ENCODE data around the gene ZNF207.
"Not testable (repeated sequence)": the region's sequence is repeated elsewhere in the genome, so short reads cannot be mapped to it uniquely, and the experiment has no call there.

The ZNF207 gene

DNA sequence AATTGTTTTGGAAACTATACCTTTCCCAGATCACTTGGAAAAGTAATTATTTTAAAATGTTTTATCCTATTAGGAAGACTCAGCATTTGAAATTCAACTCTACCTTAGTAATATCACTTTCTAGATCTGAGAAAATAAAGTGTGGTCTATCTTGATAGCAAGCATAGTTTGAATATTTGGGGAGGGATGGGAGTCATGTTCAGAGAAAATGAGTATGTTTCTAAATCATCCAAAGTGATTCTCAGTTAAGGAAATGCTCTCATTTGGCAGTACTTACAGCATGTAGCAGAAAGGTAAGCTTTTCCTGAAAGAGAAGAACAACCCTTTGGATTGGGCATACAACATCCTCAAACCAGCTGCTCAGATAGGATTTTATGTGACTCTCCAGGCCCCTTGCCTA lies 14.9 kb upstream of the ZNF207 start:
- DNase-seq (ENCODE audit: low read depth in 2 of 2), result no peak

DNA sequence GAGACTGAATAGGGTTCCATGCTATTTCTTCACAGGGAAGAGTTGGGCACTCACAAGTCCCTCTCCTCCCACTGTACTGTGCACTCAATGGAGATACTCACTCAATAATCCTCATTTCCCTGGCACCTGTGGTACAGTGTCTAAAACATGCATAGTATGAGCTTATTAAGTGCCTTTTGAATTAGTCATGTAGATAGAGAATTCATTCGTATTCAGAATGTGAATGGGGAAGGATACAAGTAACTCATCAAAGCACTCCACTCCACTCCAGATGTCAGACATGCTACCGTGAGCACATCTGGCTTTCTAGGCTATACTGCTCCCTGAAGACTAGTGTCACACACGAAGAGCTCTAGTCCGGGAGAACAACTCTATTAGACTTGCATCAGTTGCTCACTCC lies 14.3 kb upstream of the ZNF207 start:
- no peak for DNase-seq (ENCODE audit: low read depth in 2 of 2)

DNA sequence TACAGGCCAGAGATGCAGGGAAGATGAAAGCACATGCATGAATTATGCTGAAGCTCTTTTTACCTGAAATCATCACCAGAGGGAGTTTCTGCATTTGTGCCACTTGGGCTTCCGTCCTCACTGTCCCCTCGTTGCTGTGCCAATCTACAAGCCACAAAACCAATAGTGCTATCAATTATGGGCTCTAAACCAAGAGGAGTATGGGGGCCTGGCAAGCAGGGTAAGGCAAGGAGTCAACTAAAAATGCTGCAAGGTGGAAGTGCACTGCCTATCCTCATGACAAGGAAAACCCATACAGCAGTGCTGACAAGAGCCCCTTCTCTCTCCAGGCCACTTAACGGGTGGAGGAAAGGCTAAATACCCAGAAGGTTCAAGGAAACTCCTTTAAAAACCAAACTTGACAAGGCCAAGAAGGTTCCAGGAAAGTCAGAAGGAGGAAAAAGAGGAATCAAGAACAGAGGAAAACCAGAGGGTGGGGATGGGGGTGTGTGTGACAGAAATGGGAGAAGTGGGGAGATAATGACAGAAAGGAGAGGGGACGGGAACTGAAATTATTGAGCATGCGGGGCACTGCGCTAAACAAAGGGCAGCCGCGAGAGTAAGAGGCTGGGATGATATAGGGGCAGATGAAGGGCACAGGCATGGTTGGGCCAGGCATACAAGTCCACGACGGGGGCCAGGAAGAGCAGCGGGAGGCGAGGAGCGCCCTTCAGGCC lies 8.7 kb upstream of the ZNF207 start:
- peak; percentile 26 to 28 for DNase-seq (ENCODE audit: low read depth in 2 of 2)

DNA sequence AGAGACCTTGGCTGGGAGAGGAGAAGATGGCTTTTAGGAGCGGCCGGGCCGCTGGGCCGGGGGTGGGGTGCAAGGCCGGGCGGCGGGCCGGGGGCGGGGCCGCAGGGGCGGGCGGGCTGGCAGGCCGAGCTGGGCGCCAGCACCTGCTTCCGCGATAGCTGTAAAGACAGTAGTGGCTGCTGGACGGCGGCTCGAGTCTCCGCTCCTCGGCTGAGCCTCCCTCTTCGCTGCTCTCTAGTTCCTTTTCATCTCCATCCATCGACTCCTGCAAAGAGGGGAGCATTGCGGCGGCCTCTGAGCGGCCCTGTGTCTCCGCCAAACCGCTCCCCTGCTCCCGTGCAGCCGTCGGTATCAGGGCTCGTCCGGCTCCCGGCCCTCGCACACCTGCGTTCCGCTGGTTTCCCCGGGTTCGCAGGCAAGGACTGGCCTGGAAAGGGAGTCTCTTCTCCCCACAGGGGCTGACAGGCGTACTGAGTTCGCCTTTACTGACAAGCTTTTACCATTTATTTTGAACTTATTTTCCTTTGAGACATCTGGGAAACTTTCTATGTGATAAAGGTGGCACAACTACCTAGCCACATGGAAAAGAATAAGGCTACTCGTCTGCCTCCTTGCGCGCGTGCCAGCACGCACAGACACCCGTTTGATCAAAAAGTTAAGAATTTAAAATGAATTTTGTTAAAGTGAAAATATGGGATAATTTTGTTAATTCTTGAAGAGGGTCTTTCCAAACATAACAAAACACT lies 7.9 kb upstream of the ZNF207 start, which contains the start of gene C17orf75:
Gene C17orf75, minus strand, starts transcription at position 317 of the 746 bp plus-strand sequence. Its CDS starts 34 bp downstream, at position 283.
- peak; percentile 78 to 83 for DNase-seq (ENCODE audit: low read depth in 2 of 2)

DNA sequence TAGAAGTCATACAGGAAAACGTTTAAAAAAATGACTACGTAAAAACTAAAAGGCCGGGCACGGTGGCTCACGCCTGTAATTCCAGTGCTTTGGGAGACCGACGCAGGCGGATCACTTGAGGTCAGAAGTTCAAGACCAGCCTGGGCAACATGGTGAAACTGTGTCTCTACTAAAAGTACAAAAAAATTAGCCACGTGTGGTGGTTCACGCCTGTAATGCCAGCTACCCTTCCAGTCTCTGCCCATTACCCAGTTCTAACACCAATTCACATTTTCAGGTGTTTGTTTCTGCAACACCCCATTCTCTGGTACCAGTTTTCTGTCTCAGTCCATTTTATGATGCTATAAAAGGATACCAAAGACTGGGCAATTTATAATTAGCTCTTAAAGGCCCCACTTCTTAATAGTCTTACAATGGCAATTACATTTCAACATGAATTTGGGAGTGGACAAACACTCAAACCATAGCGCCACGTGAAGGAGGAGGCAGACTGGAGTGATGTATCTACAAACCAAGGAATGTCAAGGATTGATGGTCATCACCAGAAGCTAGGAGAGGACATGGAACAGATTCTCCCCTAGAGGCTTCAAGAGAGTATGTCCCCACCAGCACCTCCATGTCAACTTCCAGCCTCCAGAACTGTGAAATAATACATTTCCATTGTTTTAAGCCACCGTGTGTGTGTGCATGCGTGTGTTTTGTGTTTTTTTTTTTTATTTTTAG lies 7.2 kb upstream of the ZNF207 start:
- DNase-seq (ENCODE audit: low read depth in 2 of 2), result no peak

DNA sequence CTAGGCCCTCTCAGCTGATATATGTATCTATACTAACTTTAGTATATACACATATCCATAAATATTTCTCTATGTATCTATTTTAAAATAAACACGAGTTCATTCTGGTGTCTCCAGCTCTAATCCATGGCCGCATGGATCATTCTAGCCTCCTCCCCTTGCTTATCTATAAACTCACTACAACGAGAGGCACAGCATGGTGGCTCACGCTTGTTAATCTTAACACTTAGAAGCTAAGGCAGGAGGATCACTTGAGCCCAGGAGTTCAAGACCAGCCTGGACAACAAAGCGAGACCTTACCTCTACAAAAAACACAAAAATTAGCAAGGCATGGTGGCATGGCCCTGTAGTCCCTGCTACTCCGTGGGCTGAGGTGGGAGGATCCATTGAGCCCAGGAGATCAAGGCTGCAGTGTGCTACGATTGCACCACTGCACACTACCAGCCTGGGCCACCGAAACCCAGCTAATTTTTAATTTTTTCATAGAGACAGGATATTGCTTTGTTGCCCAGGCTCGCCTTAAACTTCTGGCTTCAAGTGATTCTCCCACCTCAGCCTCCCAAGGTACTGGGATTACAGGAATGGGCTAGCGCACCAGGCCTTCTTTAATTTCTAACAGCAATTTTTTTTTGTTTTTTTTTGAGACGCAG lies 3.9 kb upstream of the ZNF207 start:
- no peak for DNase-seq (ENCODE audit: low read depth in 2 of 2)

DNA sequence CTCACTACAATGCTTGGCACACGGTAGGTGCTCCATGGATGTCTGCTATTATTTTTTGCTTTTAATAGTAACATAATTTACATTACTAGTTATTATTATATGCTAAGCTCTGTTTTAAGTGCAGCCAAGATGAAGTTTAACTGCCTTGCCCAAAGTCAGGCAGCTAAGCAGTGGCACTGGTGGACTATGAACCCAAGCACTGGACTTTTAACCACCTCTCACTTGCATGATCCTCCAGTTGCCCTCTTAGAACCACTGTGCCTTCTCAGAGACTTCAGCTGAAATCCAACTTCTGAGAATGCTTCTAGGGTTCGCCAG lies 1.5 kb upstream of the ZNF207 start:
- DNase-seq (ENCODE audit: low read depth in 2 of 2), result no peak

DNA sequence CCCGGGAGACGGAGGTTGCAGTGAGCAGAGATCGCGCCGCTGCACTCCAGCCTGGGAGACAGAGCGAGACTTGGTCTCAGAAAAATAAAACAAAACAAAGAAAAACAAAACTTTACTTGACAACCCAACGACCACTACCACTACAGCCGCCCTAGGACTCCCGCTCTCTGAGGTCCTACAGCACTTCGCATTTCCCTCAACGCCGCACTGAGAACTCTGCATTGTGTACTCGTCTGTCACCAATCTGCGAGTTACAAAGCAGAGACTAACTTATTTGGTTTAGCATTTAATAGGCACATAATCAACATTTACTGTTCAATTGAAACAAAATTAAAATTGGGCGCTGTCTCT lies 479 bp upstream of the ZNF207 start:
- DNase-seq (ENCODE audit: low read depth in 2 of 2), result no peak

DNA sequence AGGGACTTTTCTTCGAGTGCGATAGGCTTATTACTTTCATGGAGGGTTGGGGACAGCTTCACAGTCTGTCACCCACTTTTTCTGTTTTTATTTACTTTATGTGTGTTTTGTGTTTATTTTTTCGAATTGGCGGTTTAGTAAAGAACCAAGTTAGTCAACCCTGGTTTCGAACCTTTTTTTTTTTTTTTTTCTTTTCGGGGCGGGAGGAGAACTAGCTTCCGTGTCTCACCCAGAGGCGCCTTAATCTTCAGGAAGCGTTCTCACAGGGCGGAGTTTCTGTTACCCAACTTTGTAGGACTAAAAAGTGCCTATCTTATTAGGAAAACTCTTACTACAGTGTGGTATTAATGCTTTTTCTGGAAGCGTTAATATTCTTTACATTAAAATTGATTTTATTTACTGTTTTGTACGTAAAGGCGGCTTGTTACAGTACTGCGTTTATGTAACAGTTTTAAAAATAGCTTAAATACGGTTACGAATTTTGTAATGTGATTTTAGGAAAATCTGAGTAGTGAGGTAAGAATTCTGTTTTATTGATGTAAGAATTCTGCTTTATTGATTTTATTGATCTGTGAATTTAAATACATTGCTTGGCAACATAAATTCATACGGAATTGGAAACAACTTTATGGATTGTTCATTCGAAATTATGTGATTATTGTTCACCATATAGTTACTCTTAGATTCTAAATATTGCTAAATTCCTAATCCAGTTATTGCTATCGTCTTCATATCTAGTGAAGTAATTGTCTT lies 885 bp downstream of the ZNF207 start:
- no peak for DNase-seq (ENCODE audit: low read depth in 2 of 2)

DNA sequence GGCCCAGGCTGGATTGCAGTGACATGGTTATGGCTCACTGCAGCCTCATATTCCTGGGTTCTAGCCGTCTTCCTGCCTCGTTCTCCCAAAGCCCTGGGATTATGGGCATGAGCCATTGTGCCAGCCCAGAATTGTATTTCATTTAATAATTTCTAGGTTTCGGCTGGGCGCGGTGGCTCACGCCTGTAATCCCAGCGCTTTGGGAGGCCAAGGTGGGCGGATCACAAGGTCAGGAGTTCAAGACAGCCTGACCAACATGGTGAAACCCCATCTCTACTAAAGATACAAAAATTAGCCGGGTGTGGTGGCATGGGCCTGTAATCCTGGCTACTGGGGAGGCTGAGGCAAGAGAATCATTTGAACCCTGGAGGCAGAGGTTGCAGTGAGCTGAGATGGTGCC lies 2.8 kb downstream of the ZNF207 start:
- not testable (repeated sequence) for DNase-seq (ENCODE audit: low read depth in 2 of 2)

DNA sequence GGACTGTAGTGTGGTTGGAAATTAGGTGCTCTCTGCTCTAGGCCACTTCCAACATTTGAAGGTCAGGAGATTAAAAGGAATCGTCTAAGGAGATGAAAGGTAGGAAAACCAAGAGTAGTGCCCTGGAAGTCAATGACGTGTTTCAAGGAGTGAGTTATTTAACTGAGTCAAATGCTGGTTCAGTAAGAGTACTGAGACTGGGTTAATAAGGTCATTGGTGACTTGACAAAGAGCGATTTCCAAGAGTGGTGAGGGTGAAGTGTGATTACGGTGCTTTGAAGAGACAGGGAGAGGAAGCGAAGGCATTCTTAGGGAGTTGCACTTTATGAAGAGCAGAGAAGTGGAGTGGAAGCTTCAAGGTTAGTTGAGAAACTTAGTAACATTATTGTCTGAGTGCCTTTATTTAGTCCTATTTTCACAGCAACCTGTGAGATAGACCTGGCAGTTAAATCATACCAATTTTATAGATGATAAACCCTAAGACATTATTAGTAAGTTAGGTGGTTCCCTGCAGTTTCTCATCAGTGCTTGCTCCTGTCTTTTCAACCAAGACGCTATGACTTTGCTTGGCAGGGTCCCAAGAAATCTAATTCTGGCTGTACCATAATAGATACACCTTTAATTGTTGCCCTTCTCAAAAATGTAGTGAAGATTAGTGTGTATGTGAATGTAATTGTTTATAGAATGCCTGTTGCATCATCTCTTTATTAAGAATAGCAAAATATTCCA lies 5.9 kb downstream of the ZNF207 start:
- no peak for DNase-seq (ENCODE audit: low read depth in 2 of 2)

DNA sequence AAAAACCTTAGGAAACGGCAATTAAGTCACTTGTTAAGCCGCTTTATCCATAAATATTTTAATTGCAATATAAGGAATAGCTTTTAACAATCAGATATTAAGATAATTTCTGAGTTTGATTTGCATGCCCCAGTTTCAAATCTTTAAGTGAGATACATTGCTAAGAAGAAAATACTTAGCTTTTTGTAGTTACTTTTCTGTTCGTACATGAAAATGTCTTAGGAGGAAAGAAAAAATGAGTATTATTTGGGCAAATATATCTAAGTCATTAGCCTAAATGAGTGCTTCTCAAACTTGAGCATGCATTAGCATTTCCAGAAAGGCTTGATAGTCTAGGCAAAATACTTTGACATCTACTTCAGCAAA lies 6.4 kb downstream of the ZNF207 start:
- no peak for DNase-seq (ENCODE audit: low read depth in 2 of 2)

DNA sequence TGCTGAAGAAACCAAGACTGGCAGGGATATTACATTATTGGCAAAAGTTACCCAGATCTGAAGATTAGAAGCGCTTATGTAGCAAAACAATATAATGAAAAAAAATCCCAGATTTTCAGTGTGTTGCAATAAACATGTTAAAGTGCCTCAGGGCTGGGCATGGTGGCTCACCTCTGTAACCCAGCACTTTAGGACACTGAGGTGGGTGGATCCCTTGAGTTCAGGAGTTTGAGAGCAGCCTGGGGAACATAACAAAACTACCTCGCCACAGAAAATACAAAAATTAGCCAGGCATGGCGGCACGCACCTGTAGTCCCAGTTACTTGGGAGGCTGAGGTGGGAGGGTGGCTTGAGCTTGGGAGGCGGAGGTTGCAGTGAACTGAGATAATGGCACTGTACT lies 6.8 kb downstream of the ZNF207 start:
- DNase-seq (ENCODE audit: low read depth in 2 of 2), result no peak

DNA sequence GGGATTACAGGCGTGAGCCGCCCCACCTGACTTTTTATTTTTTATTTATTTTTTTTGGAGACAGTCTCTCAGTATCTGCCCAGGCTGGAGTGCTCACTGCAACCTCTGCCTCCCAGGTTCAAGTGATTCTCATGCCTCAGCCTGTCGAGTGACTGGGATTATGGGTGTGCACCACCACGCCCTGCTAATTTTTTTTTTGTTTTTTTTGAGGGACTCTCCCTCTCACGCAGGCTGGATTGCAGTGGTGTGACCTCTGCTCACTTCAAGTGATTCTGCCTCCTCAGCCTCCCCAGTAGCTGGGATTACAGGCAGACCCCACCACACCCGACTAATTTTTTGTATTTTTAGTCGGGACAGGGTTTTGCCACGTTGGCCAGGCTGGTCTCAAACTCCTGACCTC lies 7.7 kb downstream of the ZNF207 start:
- DNase-seq (ENCODE audit: low read depth in 2 of 2), result no peak

DNA sequence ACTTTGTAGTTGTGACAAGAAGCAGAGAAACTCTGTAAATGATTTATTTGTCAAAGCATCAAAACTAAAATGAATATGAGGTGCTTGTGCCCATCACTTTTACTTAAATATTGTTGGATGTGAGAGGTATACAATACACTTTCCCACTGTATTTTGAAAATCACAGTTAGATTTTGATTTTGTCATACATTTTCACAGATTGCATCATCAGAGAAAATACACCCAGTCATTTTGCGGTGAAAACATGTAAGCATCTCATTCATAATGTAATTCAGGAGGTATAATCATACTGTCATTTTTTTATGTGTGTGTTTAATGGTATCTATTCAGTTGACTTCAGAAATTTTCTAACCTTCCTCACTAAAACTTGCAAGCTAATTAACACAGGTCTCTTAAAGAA lies 11.3 kb downstream of the ZNF207 start:
- no peak for DNase-seq (ENCODE audit: low read depth in 2 of 2)

DNA sequence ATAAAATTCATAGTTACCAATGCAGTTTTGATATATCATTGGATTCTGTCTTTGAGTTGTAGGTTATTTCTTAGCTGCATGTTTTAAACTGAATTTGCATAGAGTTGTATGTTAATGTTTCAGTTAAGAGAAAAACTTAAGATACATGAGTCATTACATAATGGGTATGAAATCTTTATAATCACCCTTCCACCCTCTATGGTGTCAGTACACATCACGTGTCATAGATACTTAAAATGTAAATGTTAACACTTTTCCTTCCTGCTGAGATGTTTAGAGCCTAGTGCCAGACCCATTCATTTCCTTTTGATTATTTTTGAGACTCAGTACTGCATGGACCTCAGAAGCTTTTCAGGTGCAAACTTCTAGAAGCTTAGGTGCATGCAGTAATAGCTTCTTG lies 20.5 kb downstream of the ZNF207 start:
- DNase-seq (ENCODE audit: low read depth in 2 of 2), result no peak

DNA sequence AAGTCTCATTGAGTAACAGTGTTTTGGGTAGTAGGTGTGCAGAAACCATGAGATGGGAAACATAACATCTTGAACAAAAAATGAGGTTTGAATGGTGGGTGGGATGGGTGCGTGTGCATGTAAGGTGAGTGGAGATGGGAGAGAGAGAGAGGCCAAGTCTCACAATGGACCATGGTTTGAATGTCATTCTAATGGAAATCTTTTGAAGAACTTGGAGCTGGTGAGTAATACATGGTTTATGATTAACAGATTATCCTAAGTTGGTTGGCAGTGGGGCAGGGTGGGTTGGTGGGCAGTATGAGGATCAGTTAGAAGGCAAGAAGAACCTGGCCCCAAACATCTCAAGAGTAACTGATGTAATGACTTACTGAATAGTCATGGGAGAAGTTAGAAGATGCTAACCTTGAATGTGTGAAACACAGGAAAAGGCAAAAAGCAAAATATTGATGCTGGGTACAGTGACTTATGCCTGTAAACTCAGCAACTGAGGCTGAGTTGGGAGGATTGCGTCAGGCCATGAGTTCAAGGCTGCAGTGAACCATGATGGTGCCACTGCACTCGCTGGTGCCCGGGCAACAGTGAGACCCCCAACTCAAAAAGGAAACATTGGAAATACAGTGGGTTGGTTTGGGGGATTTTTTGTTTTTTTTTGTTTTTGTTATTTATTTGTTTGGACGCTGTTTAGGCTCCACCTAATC lies 32.7 kb downstream of the ZNF207 start:
- no peak for DNase-seq (ENCODE audit: low read depth in 2 of 2)

DNA sequence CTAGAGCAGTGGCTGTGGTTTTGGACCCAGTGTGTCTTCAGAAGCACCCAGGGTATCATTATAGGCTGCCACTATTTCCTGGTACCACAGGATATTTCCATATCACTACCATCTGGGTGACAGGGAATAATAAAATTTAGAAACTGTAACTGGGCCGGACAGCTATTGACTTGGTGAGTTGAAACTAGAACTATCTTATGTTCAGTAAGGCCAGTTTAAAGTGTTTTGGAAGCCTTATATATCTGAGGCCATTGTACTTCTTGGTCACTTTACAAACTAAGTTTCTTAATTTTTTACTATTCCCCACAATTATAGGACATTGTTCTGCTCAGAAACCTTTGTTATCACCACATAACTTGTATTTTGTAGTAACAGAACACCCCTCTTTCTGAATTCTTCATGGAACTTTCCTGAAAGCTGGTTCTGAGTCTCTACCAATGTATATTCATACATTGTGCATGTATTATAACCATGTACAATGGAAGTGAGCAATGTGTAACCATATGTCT lies 34.0 kb downstream of the ZNF207 start:
- DNase-seq (ENCODE audit: low read depth in 2 of 2), result no peak

DNA sequence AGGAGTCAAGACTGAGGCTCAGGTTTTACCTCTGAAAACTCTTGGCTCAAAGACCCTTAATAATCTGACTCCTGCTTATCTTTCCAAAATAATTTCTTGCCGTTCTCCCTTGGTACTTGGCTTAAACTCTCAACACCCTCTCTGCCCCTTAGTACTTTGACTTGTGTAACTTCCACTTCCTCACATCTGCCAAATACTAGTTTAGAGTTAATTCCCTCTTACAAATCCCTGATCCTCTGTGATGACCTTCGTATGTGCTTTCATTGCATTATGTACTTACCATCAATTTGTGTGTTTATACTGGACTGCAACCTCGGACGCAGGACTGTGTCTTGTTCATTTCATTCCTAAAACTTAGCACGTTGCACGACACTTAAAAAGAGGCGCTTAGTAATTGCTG lies 35.2 kb downstream of the ZNF207 start:
- DNase-seq (ENCODE audit: low read depth in 2 of 2), result no peak

DNA sequence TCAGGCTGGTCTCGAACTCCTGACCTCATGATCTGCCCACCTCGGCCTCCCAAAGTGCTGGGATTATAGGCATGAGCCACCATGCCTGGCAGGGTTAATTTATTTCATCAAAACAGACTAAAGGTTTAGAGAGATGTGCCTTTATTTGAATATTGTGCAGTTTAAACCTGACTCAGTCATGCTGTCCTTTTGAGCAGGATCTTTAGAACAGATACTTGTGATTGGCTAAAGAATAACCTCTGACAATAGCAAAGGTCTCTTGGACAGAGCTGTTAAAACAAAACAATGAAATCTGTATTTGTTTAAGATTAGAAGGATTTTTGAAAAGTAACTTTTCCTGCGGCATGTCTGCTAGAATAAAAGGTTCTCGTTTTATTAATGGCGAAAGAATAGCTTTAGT lies 36.0 kb downstream of the ZNF207 start:
- no peak for DNase-seq (ENCODE audit: low read depth in 2 of 2)
